22Rv1 (cell line): Measurements from ENCODE around the gene PHIP.

ENCODE experiments used
- ZFX ChIP-seq: fragments of 450-650 bp; IDR thresholded peaks from 2 replicates; pipeline ENCODE4 v1.6.1; 2017; ENCODE audit warnings: antibody characterized with exemption, borderline replicate concordance
- TF ChIP-seq, protein P1 (sequence below): fragments of 450-650 bp; IDR thresholded peaks from 2 replicates; pipeline ENCODE4 v1.5.1; 2017; ENCODE audit warnings: mild to moderate bottlenecking

DNA sequence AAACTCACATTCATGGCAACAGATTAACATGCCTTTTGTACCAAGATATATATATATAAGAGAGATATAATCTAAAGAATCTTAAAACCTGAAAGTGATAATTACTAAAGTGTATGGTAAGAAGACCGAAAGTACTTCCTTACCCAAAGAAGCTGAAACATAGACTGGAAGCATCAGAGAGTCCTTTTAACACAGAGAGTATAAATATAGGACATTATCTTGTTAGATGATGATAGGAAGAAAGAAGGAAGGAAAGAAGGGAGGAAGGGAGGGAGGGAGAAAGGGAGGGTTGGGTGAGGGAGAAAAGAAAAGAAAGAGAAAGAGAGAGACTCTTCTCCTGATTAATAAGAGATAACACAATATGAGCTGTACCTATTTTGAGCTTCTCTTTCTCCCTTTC lies 68.2 kb downstream of the PHIP start:
- TF ChIP-seq, protein P1, sequence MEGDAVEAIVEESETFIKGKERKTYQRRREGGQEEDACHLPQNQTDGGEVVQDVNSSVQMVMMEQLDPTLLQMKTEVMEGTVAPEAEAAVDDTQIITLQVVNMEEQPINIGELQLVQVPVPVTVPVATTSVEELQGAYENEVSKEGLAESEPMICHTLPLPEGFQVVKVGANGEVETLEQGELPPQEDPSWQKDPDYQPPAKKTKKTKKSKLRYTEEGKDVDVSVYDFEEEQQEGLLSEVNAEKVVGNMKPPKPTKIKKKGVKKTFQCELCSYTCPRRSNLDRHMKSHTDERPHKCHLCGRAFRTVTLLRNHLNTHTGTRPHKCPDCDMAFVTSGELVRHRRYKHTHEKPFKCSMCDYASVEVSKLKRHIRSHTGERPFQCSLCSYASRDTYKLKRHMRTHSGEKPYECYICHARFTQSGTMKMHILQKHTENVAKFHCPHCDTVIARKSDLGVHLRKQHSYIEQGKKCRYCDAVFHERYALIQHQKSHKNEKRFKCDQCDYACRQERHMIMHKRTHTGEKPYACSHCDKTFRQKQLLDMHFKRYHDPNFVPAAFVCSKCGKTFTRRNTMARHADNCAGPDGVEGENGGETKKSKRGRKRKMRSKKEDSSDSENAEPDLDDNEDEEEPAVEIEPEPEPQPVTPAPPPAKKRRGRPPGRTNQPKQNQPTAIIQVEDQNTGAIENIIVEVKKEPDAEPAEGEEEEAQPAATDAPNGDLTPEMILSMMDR: no peak
- TF ChIP-seq ZFX: no peak
